Colon (tissue), 2 donors: ENCODE measurements around the gene TMEM170B.

ENCODE experiments used
- FAIRE-seq: peaks from 2 replicates; lab custom pipeline; 2012; peaks lifted over from hg19 to GRCh38; lab: Jason Lieb, UNC
- donor health status: control.
- donor health status: control.

TMEM170B gene, protein sequence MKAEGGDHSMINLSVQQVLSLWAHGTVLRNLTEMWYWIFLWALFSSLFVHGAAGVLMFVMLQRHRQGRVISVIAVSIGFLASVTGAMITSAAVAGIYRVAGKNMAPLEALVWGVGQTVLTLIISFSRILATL

GRCh38 chr6:11537229-11538051 lies at the start of gene TMEM170B:
Gene TMEM170B, plus strand, starts transcription at chr6:11537749. Its CDS starts 529 bp downstream, at chr6:11538278.
- FAIRE-seq = no peak

GRCh38 chr6:11490996-11491395 lies 46.6 kb upstream of the TMEM170B start:
- FAIRE-seq = no peak

GRCh38 chr6:11491596-11492463 lies 45.7 kb upstream of the TMEM170B start:
- no peak for FAIRE-seq

DNA sequence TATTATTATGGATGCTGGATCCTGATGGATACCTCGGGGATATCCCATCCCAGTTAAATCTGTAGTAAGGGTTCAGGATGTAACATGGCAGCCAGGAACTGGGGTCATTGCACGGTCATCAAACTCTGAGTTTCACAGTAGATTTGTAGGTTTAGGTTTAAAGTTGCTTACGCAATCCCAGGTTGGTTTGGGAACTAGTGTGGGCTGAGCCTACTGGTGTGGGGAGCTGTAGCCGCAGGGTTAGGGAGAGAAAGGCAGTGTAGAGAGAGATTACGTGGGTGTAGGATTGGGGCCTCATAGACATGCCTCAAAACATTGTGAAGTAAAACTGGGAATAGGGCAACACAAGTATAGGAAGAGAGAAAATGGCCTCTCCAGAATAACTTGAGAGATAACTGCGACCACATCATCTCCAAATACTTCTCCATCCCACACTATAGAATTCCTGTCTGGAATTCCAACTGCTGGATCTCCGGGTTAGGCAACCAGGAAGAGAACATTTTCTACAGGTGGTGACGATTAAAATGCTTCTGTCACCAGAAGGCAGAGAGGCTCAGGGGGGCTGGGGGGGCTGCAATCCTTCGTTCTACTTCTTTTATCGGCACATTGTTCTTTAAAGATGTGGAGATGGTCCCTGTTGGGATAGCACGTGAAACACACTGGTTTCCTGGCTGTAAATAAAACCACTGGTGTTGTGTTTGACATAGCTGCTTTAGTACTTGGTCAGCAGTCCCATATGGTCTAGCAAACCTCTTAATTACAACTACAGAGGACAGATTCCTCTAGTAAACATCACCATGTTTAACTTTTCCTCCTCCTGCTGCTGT lies 44.9 kb upstream of the TMEM170B start:
- FAIRE-seq = no peak

GRCh38 chr6:11493974-11494373 lies 43.6 kb upstream of the TMEM170B start:
- FAIRE-seq = no peak

- no peak for FAIRE-seq
These were observed 42.6 kb upstream of the TMEM170B start for GRCh38 chr6:11494786-11495564.

- no peak for FAIRE-seq
These were observed 41.9 kb upstream of the TMEM170B start for GRCh38 chr6:11495565-11496145.

DNA sequence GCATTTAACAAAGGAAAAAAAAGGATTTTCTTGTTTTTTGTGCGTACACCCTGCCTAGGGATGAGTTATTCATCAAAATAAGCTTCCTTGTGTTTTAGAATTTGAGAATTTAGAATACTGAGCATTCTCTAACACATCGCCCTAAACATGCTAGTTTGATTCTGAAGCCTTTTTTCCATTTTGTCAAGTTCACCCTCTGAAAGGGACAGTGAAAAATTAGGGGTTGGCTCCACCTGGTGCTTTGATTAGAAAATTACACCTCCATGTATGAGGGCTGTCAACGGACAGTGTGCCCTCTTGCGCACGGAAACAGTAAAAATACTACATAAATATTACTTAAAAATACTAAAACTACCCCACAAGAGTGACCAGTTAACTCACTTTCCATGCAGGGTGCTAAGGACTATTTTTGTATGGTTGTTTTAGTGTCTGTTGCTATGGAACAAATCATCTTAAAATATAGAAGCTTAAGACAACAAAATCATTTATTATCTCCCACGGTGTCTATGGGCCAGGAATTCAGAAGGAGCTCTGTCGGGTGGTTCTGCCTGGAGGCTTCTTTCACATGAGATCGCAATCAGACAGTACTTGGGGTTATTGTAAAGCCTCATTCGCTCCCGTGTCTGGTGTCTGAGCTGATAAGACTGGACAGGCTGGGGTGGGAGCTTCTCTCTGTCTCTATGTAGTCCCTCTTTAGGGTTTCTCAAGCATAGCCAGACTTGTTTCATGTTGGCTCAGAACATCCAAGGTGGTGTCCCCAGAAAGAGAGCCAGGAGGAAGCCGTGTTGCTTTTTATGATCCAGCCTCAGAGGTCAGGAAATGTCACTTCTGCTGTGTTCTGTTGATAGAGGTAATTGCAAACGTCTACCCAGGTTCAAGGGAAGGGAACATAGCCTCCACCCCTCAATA lies 41.1 kb upstream of the TMEM170B start:
- no peak for FAIRE-seq

- no peak for FAIRE-seq
These were observed 40.4 kb upstream of the TMEM170B start for GRCh38 chr6:11497107-11497506.

- no peak for FAIRE-seq
These were observed 39.7 kb upstream of the TMEM170B start for GRCh38 chr6:11497881-11498280.

DNA sequence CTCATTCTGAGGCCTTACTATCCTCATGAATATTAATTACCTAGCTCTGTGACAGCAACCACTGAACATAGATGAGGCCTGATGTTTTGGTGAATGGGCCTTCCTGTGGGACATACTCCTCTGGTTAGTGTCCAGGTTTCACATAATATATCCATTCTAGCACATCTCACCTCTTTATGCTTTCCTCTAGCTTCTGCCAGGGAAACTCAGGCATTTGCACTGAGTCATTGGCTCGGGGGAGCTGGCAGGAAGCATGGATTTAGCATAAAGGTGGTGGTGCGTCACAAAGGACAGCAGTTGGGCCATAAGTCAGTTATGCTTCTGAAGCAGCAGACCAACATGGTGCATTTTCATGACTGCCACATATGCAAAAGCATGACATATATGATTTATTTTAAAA lies 37.5 kb upstream of the TMEM170B start:
- no peak for FAIRE-seq

DNA sequence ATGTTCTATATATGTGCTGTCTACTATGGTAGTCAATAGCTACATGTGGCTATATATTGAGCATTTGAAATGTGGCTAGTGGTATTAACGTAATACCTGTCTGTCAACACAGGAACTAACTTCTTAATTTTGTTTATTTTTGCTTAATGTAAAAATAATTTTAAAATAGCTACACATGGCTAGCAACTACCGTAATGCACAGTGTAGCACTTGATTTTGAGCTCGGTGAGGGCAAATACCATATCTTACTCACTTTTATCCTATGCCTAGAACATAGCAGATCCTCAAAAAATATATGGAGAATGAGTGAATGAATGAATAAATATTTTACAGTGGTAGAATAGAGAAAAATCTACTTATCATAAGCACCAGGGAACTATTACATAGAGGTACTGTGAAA lies 28.1 kb upstream of the TMEM170B start:
- FAIRE-seq = no peak

DNA sequence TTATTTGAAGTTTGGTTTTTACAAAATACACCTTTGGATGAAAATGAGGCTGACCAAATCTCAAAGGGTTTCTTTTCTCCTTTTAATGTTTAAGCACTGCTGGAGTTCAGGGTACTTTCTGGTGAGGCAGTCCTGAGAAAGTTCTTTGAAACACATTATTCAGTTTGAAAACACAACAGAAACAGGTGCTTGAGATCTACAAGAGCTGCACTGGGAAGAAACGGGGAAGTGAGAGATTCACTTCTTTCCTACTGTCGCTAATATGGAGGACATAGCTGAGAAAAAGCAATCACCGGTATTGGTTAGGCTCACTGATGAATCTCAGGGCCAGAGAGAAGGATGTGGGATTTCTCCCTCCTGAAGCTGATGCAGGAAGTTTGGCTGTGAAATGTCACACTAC lies 22.9 kb upstream of the TMEM170B start:
- FAIRE-seq = no peak

DNA sequence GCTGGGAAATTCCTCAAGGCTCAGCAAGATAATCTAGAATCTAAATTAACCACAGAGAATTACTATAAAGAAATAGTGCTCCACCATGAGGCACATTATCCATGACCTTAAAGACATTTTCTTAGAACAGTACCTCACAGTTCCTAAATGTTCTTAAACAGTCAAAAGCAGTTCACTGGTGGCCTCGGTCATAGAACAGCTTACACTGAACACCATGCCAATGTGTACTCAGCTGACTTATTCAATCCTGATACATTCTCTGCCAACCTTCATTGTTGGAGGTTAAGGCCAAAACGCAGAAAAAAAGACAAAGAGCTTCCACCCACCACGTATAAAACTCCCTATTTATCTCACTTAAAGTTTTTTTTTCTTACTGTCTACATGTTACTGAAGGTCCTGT lies 21.8 kb upstream of the TMEM170B start:
- FAIRE-seq = no peak

DNA sequence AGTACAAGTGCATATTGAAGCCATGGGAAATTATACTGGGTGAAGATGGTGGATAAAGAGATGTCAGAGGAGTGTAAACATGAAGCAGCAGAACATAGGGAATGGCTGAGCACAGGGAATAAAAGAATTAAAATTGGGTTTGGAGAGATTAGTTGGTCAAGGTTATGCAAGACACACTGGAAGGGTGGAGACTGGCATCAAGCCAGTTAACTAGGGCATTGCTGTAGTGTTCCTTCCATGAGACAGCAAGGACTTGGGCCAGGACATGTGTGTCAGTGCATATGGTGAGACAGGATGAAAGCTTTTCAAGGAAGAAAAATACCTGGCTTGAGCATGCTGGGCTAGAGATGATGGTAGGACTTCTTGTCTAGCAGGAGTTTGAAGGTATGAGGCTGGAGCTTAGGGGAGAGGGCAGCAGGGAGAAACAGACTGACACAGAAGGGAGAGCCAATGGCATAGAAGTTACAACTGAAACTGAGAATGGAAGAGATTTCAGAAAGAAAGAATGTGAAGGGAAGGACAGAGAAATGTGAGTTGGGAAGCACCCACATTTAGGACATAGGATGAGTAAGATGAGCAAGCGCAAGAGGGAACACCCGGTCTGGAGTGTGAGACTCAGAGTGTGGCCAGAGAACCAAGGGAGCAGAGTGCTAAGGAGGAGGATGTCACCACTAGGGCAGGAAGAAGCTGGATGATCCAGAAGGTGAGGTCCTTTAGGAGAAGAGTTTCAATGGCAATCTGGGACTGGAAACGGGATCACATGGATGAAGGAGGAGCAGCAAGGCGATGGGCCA lies 14.5 kb upstream of the TMEM170B start:
- no peak for FAIRE-seq

GRCh38 chr6:11525468-11526155 lies 11.9 kb upstream of the TMEM170B start:
- FAIRE-seq = no peak

GRCh38 chr6:11526156-11526505 lies 11.4 kb upstream of the TMEM170B start:
- FAIRE-seq = no peak

- no peak for FAIRE-seq
These were observed 10.2 kb upstream of the TMEM170B start for GRCh38 chr6:11527274-11527870.
